Stomach (tissue), 9 donors: Measurements from ENCODE around the gene AGAP1. TPM values are rescaled to one million over a fixed set of nuclear protein-coding genes. Genes with fewer than 3 reads are reported as not detected.

Experiments
- DNase-seq, 2 donors: peaks; one replicate each; pipeline versions ENCODE4 v3.0.0 to v3.0.0-alpha.2; 2013 to 2019
- H3K27ac ChIP-seq, 5 donors: fragments of 200-600 bp in 4 of 5; sonication (generic) in 4 of 5; one replicate each; pipeline ENCODE4 v1.5.1; 2013 to 2019; ENCODE audit warnings: mild to moderate bottlenecking in 1 of 5, moderate library complexity in 1 of 5
- H3K27me3 ChIP-seq, 3 donors: fragments of 200-600 bp; sonication (generic); one replicate each; pipeline ENCODE4 v1.5.1; 2017 to 2019; ENCODE audit warnings: mixed run types in 1 of 3
- H3K36me3 ChIP-seq, 4 donors: fragments of 200-600 bp; sonication (generic); 1 replicate in 3 of 4; 2 replicates in 1 of 4; pipeline ENCODE4 v1.5.1; 2016 to 2019
- H3K4me1 ChIP-seq, 4 donors: fragments of 200-600 bp; sonication (generic); one replicate each; pipeline ENCODE4 v1.5.1; 2016 to 2019
- H3K4me3 ChIP-seq, 4 donors: fragments of 200-600 bp; sonication (generic) in 3 of 4; one replicate each; pipeline ENCODE4 v1.5.1; 2016 to 2019; ENCODE audit warnings: mild to moderate bottlenecking in 1 of 4
- H3K9me3 ChIP-seq, 4 donors: fragments of 200-600 bp; sonication (generic); one replicate each; pipeline ENCODE4 v1.5.1; 2016 to 2019
- EP300 ChIP-seq: sonication (generic); formaldehyde crosslinking; IDR thresholded peaks from one replicate; pipeline ENCODE4 v1.6.1; 2017; ENCODE audit warnings: antibody characterized with exemption
- POLR2A ChIP-seq, 4 donors: fragments of 450-650 bp; IDR thresholded peaks; one replicate each; pipeline ENCODE4 v1.6.1; 2016; ENCODE audit warnings: antibody characterized with exemption in 4 of 4, control low read depth in 2 of 4, mild to moderate bottlenecking in 1 of 4, moderate library complexity in 1 of 4
- POLR2AphosphoS5 ChIP-seq, 3 donors: sonication (generic); formaldehyde crosslinking; IDR thresholded peaks; one replicate each; pipeline ENCODE4 v1.6.1; 2016; ENCODE audit warnings: antibody characterized with exemption in 3 of 3
- WGBS, 5 donors: extraction: QIAGEN DNeasy Blood & Tissue Kit in 3 of 5; methylation state at CpG; one replicate each; pipeline versions ENCODE4 v1.1.5 to v1.1.7; 2013 to 2018; 5-methylcytosine and 5-hydroxymethylcytosine counted together
- intact Hi-C: fragments of 100-400 bp; cut with DNase I; formaldehyde crosslinking; loops from one replicate; pipeline ENCODE4 v1.15.1; 2023; ENCODE audit warnings: low total_unique reads
- polyA plus RNA-seq, 3 donors: library from polyadenylated mRNA; stranded (reverse); fragments of 200-250 nt; gene quantifications; one replicate each; pipeline ENCODE4 v1.2.3, GENCODE V29; 2013
- total RNA-seq, 5 donors: library from RNA; depleted of rRNA; stranded (reverse); fragments of >200 nt; gene quantifications; one replicate each; pipeline versions ENCODE4 v1.1.0 to v1.2.3, GENCODE V29; 2014 to 2016
- TF ChIP-seq, protein P1 (sequence below), 7 experiments: fragments of 450-650 bp in 4 of 7; fragments of 200-600 bp in 3 of 7; sonication (generic) in 3 of 7; IDR thresholded peaks; one replicate each; pipeline ENCODE4 v1.5.1; 2016 to 2019; ENCODE audit warnings: antibody characterized with exemption in 7 of 7, control low read depth in 2 of 7, mild to moderate bottlenecking in 1 of 7
- donor health status: healthy with polysubstance abuse.
- donor health status: Bipolar disorder and iron deficiency.
- donor health status: healthy.

AGAP1 gene
- total and polyA plus RNA-seq, 8 donors: 4.2 to 139 (median 35.0) TPM

DNA sequence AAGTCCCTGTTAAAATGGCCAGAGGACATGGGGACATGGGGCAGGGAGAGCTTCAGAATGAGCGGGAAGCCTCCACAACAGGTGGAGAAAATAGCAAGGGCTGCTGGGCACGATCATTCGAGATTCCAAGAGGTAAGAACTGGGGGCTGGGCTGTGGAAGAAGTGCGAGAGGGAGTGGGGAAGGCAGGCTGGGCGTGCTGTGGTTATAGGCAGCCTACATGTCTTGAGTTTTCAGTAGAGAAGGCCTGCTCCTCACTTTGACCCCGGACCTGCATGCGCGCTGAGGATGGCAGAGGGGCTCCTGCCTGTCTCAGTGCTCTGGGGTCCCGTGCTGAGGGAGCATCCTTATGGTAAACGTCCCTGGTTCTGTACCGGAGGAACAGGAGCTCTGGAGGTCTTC, 115.5 kb downstream of the AGAP1 start:
- Histone ChIP-seq H3K4me1 (peaks cover 0 to 26% (median 15%) of the 10 kb centered on the region in 4 donors), H3K4me3 (no peak overlapping the region), H3K27me3 (no peaks in the 10 kb centered on the region), H3K27ac (no peak overlapping the region), H3K9me3 (no peaks in the 10 kb centered on the region), H3K36me3 (no peaks in the 10 kb centered on the region)
- intact Hi-C loops: no loop called here
- 92 to 97% (median 94%) methylated on average over 11 of the region's 11 CpGs for WGBS, 5 donors
- TF ChIP-seq POLR2AphosphoS5 (IDR thresholded peaks at IDR 0.05): no peak
- no peak for TF ChIP-seq EP300
- TF ChIP-seq POLR2A (IDR thresholded peaks at IDR 0.05): no peak
- no peak for DNase-seq

DNA sequence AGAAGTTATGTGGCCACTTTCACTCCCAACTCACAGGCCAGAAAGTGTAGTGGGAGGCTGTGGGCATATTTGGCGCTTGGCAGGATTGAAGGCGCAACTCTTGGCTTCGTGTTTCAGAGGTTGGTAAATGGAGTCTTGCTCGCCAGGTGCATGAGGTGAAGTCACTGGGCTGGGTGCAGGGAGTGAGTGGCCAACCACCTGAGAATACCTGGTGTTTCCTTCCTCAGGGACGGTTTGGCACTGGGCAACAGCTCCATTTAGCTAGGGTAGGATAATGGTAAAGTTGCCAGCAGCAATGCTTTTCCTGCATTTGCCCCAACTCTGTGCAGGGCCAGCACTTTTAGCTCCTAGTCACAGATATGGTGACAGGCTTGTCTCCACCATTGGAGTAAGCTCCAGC, 115.9 kb downstream of the AGAP1 start:
- Histone ChIP-seq H3K9me3 (no peaks in the 10 kb centered on the region), H3K27me3 (no peaks in the 10 kb centered on the region), H3K4me3 (no peak overlapping the region), H3K27ac (no peak overlapping the region), H3K36me3 (no peaks in the 10 kb centered on the region), H3K4me1 (peaks cover 0 to 30% (median 19%) of the 10 kb centered on the region in 4 donors)
- 84 to 96% (median 94%) methylated on average over 5 of the region's 5 CpGs for WGBS, 5 donors
- no peak for DNase-seq
- intact Hi-C loops: no loop called here
- TF ChIP-seq POLR2A (IDR thresholded peaks at IDR 0.05): no peak
- no peak for TF ChIP-seq POLR2AphosphoS5 (IDR thresholded peaks at IDR 0.05)
- TF ChIP-seq EP300: no peak
- TF ChIP-seq, protein P1, sequence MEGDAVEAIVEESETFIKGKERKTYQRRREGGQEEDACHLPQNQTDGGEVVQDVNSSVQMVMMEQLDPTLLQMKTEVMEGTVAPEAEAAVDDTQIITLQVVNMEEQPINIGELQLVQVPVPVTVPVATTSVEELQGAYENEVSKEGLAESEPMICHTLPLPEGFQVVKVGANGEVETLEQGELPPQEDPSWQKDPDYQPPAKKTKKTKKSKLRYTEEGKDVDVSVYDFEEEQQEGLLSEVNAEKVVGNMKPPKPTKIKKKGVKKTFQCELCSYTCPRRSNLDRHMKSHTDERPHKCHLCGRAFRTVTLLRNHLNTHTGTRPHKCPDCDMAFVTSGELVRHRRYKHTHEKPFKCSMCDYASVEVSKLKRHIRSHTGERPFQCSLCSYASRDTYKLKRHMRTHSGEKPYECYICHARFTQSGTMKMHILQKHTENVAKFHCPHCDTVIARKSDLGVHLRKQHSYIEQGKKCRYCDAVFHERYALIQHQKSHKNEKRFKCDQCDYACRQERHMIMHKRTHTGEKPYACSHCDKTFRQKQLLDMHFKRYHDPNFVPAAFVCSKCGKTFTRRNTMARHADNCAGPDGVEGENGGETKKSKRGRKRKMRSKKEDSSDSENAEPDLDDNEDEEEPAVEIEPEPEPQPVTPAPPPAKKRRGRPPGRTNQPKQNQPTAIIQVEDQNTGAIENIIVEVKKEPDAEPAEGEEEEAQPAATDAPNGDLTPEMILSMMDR (IDR thresholded peaks at IDR 0.05): no peak

- H3K27ac ChIP-seq: no peak overlapping the region
- TF ChIP-seq EP300 (no peak), POLR2A (IDR thresholded peaks at IDR 0.05) (no peak), POLR2AphosphoS5 (IDR thresholded peaks at IDR 0.05) (no peak)
- TF ChIP-seq, protein P1 (IDR thresholded peaks at IDR 0.05): no peak
- 81 to 91% (median 88%) methylated on average over 12 of the region's 12 CpGs for WGBS, 5 donors
- no peaks in the 10 kb centered on the region for H3K9me3 ChIP-seq
- intact Hi-C loops: no loop called here
- H3K4me3 ChIP-seq: no peak overlapping the region
- H3K27me3 ChIP-seq: no peaks in the 10 kb centered on the region
- no peak for DNase-seq
- H3K4me1 ChIP-seq: peaks cover 0 to 34% (median 23%) of the 10 kb centered on the region in 4 donors
- H3K36me3 ChIP-seq: no peaks in the 10 kb centered on the region
These were observed 116.9 kb downstream of the AGAP1 start for GRCh38 chr2:235610696-235611257.

- 49 to 86% (median 68%) methylated on average over 1 of the region's 1 CpG for whole genome bisulfite sequencing, 5 donors
- Histone ChIP-seq H3K4me3 (no peak overlapping the region), H3K4me1 (peaks cover 0 to 34% (median 18%) of the 10 kb centered on the region in 4 donors), H3K27me3 (no peaks in the 10 kb centered on the region), H3K9me3 (no peaks in the 10 kb centered on the region), H3K27ac (no peak overlapping the region), H3K36me3 (no peaks in the 10 kb centered on the region)
- TF ChIP-seq, protein P1 (IDR thresholded peaks at IDR 0.05): no peak
- TF ChIP-seq POLR2A (IDR thresholded peaks at IDR 0.05) (no peak), POLR2AphosphoS5 (IDR thresholded peaks at IDR 0.05) (no peak), EP300 (no peak)
- intact Hi-C loops: no loop called here
- DNase-seq: no peak
These were observed 117.5 kb downstream of the AGAP1 start for GRCh38 chr2:235611349-235611748.

- DNase-seq: no peak
- WGBS, 5 donors: 84 to 91% (median 86%) methylated on average over 7 of the region's 7 CpGs
- intact Hi-C loops: no loop called here
- H3K4me3 ChIP-seq: no peak overlapping the region
- peaks cover 0 to 34% (median 18%) of the 10 kb centered on the region in 4 donors for H3K4me1 ChIP-seq
- H3K27me3 ChIP-seq: no peaks in the 10 kb centered on the region
- no peaks in the 10 kb centered on the region for H3K9me3 ChIP-seq
- H3K27ac ChIP-seq: no peak overlapping the region
- no peaks in the 10 kb centered on the region for H3K36me3 ChIP-seq
- TF ChIP-seq EP300 (no peak), POLR2AphosphoS5 (IDR thresholded peaks at IDR 0.05) (no peak), POLR2A (IDR thresholded peaks at IDR 0.05) (no peak)
- TF ChIP-seq, protein P1 (IDR thresholded peaks at IDR 0.05): no peak
These were observed 117.9 kb downstream of the AGAP1 start for GRCh38 chr2:235611756-235612155.
